ENCODE results near the gene C10orf90.

The C10orf90 gene

DNA sequence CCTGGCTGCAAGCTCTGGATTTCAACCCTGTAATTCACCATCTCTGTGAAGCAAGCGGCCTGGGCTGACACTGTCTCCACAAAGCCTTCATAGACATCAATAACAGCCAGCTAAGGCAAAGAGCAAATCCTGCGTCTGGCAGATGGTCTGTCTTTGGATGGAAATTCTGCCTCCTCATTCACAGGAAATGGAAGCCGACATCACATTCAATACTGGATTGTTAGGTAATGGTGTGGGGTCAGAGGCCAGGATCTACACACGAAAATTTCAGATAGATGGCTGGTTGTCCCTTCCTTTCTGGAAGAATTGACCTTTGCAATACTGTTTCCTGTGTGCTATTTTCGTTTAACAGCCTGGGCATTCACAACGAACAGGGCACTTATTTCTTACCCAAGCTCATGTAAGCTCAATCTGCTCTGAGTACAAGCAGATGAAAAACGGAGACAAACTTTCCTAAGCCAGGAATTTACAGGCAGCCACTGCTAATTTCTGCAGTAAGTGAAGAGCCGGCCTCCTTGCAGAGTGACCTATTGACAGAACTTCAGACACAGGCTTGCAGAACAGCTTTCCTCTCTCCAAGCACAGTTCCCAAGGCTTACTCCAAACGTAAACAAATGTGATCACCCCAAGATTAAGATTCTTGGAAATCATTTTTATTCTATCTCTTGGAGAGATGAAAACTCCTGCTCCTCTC, 279.2 kb downstream of the C10orf90 start:
- no peaks in the 10 kb centered on the region for H4K20me1 ChIP-seq (ENCODE audit: low read depth, low read length)
- no peaks in the 10 kb centered on the region for H3K27me3 ChIP-seq (ENCODE audit: low read length)
- no peak overlapping the region for H3K4me3 ChIP-seq (ENCODE audit: insufficient read depth, low read length, poor library complexity, severe bottlenecking)
- H3K4me2 ChIP-seq (ENCODE audit: low read depth, low read length, poor library complexity, severe bottlenecking): no peak overlapping the region
- no peak overlapping the region for H2AFZ ChIP-seq (ENCODE audit: low read depth, low read length, severe bottlenecking)
- TF ChIP-seq, protein P1, sequence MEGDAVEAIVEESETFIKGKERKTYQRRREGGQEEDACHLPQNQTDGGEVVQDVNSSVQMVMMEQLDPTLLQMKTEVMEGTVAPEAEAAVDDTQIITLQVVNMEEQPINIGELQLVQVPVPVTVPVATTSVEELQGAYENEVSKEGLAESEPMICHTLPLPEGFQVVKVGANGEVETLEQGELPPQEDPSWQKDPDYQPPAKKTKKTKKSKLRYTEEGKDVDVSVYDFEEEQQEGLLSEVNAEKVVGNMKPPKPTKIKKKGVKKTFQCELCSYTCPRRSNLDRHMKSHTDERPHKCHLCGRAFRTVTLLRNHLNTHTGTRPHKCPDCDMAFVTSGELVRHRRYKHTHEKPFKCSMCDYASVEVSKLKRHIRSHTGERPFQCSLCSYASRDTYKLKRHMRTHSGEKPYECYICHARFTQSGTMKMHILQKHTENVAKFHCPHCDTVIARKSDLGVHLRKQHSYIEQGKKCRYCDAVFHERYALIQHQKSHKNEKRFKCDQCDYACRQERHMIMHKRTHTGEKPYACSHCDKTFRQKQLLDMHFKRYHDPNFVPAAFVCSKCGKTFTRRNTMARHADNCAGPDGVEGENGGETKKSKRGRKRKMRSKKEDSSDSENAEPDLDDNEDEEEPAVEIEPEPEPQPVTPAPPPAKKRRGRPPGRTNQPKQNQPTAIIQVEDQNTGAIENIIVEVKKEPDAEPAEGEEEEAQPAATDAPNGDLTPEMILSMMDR (IDR thresholded peaks at IDR 0.05; ENCODE audit: insufficient read depth, low read length, poor library complexity, severe bottlenecking): no peak
- no peak for TF ChIP-seq EZH2phosphoT487 (conservative IDR thresholded peaks at IDR 0.05; ENCODE audit: low read length)
- H3K36me3 ChIP-seq (ENCODE audit: low read length): no peaks in the 10 kb centered on the region
- no peaks in the 10 kb centered on the region for H3K9me3 ChIP-seq (ENCODE audit: insufficient read depth, low read length)
- no peaks in the 10 kb centered on the region for H3K9me2 ChIP-seq (replicated peaks; ENCODE audit: insufficient read depth, low read length)
- H3K27ac ChIP-seq (ENCODE audit: low read depth, low read length): no peak overlapping the region
- H3K9ac ChIP-seq (ENCODE audit: low read length): no peak overlapping the region
- no peaks in the 10 kb centered on the region for H3F3A ChIP-seq (ENCODE audit: insufficient read depth)
- H3K79me2 ChIP-seq (ENCODE audit: insufficient read depth, low read length): no peaks in the 10 kb centered on the region

DNA sequence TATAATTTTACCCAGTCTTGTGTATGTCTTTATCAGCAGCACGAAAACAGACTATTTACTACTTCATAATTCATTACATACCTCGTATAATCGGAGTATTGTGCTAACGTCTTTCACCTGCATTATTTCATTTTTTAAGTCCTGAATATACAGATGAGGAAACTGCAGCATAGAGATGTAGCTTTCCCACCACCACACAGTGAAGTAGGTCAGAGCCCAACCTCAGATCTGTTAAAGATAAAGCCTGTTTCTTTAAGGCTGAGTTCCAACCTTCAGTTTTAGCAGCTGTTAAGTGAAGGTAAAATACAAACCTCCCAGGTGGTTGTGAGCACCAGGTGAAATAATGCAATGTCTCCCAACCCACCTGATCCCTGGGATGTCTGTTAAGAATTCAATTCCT, 280.2 kb downstream of the C10orf90 start:
- Histone ChIP-seq H3K4me2 (ENCODE audit: low read depth, low read length, poor library complexity, severe bottlenecking) (no peak overlapping the region), H3K27me3 (ENCODE audit: low read length) (no peaks in the 10 kb centered on the region), H2AFZ (ENCODE audit: low read depth, low read length, severe bottlenecking) (no peak overlapping the region), H3K27ac (ENCODE audit: low read depth, low read length) (no peak overlapping the region), H3K4me3 (ENCODE audit: insufficient read depth, low read length, poor library complexity, severe bottlenecking) (no peak overlapping the region), H3K36me3 (ENCODE audit: low read length) (no peaks in the 10 kb centered on the region), H3K9ac (ENCODE audit: low read length) (no peak overlapping the region), H3K9me3 (ENCODE audit: insufficient read depth, low read length) (no peaks in the 10 kb centered on the region), H3K9me2 (replicated peaks; ENCODE audit: insufficient read depth, low read length) (no peaks in the 10 kb centered on the region), H4K20me1 (ENCODE audit: low read depth, low read length) (no peaks in the 10 kb centered on the region), H3K79me2 (ENCODE audit: insufficient read depth, low read length) (no peaks in the 10 kb centered on the region), H3F3A (ENCODE audit: insufficient read depth) (no peaks in the 10 kb centered on the region)
- no peak for TF ChIP-seq EZH2phosphoT487 (conservative IDR thresholded peaks at IDR 0.05; ENCODE audit: low read length)
- TF ChIP-seq, protein P1 (IDR thresholded peaks at IDR 0.05; ENCODE audit: insufficient read depth, low read length, poor library complexity, severe bottlenecking): no peak

DNA sequence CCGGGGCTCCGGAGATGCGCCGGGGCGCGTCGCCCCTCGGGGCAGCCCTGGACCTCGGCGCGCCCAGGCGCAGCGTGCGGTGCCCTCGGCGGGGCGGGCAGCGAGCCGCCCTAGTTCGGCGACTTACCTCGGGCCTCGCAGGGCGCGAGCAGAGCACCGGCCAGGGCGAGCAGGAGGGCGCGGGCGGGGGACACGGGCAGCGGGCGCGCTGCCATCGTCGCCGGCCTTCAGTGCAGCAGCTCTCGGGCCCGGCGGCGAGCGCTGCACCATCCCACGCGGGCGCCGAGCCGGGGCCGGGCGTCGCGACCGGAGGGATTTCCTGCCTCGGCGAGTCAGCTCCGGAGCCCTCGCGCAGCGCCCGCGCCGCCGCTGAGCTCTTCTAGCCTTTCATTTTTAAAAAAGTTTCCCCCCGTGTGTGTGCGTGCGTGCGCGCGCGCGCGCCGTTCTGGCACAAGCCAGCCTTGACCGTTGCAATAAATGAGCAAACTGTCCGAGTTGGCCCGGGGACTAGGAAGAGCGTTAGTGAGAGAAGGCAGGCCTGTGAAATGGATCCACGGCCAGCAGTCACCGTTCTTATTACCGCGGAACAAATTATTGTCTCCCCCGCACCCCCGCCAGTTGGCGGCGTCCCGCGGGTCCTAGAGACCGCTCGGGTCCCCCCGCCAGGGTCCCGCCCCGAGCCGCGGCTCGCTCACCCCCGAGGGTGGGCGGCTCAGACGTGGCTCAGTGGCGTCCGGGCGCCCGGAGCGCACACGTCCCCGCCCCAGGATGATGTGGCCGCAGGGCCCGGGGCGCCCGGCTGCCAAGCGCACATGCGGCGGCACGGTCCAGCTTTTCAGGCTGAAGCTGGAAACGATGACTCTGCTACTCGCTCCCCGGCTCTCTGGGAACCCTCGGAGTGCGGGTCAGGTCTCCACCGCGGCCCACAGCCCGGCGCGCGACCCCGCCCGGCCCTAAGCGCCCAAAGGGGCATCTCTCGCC, 282.3 kb downstream of the C10orf90 start, which contains the start of gene ADAM12:
Gene ADAM12, minus strand, starts transcription at position 547 of the 981 bp plus-strand sequence. Its CDS starts 332 bp downstream, at position 215.
- Histone ChIP-seq H3K79me2 (ENCODE audit: insufficient read depth, low read length) (no peaks in the 10 kb centered on the region), H3K4me3 (ENCODE audit: insufficient read depth, low read length, poor library complexity, severe bottlenecking) (no peak within 1 kb of the TSS), H4K20me1 (ENCODE audit: low read depth, low read length) (no peaks in the 10 kb centered on the region), H3F3A (ENCODE audit: insufficient read depth) (no peaks in the 10 kb centered on the region), H3K27me3 (ENCODE audit: low read length) (no peaks in the 10 kb centered on the region), H3K9me2 (replicated peaks; ENCODE audit: insufficient read depth, low read length) (no peaks in the 10 kb centered on the region), H3K4me2 (ENCODE audit: low read depth, low read length, poor library complexity, severe bottlenecking) (no peak within 1 kb of the TSS), H3K36me3 (ENCODE audit: low read length) (no peaks in the 10 kb centered on the region), H3K27ac (ENCODE audit: low read depth, low read length) (no peak within 1 kb of the TSS), H2AFZ (ENCODE audit: low read depth, low read length, severe bottlenecking) (no peak within 1 kb of the TSS), H3K9ac (ENCODE audit: low read length) (no peak within 1 kb of the TSS), H3K9me3 (ENCODE audit: insufficient read depth, low read length) (no peaks in the 10 kb centered on the region)
- TF ChIP-seq, protein P1 (IDR thresholded peaks at IDR 0.05; ENCODE audit: insufficient read depth, low read length, poor library complexity, severe bottlenecking): no peak
- no peak for TF ChIP-seq EZH2phosphoT487 (conservative IDR thresholded peaks at IDR 0.05; ENCODE audit: low read length)

All from SU-DHL-6 (cell line).